HG02938 (cell line): ENCODE results near the gene ADAMTS17.

Source experiments
- ATAC-seq: cut with Tn5 transposase; IDR thresholded peaks from one replicate; pipeline ENCODE4 v1.9.1; 2021; ENCODE audit warnings: mild to moderate bottlenecking, moderate library complexity; ENCODE audit not compliant: unreplicated experiment

ADAMTS17 gene

DNA sequence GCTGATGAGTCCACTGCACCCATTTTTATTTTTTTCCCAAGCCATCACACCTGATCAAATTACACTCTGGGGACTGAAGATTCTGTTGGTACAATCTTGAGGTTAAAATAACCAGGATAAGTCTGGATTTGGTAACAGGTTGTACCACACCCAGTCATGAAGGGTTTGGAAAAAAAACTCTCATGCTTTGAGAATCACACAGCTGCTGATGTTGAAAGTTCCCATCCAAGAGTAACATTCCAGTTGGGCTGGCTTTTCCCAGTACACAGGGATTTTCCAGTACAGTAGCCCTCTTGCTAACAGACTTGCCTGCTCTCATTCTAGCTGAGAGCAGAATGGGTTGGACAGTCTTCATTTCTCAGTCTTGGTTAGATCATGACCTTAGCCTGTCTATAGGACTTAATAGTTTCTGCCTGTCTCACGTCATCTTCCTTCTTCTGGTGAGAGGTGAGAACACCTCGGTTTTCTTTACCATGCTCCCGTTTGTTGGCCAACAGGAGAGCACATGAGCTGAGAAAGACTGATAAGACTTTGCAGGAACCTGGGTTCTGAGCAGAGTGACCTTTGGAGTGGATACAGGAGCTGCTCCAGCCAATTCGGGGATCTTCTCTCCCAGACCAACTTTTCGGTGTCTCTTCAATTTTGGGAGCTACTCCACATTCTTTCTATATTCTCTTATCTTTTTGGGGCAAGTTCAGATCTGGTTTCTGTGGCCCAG, 308.5 kb downstream of the ADAMTS17 start:
- no peak for ATAC-seq

GRCh38 chr15:100032358-100033085, 309.3 kb downstream of the ADAMTS17 start:
- no peak for ATAC-seq

GRCh38 chr15:100031665-100032357, 310.0 kb downstream of the ADAMTS17 start:
- no peak for ATAC-seq

GRCh38 chr15:100030586-100031229, 311.1 kb downstream of the ADAMTS17 start:
- no peak for ATAC-seq

DNA sequence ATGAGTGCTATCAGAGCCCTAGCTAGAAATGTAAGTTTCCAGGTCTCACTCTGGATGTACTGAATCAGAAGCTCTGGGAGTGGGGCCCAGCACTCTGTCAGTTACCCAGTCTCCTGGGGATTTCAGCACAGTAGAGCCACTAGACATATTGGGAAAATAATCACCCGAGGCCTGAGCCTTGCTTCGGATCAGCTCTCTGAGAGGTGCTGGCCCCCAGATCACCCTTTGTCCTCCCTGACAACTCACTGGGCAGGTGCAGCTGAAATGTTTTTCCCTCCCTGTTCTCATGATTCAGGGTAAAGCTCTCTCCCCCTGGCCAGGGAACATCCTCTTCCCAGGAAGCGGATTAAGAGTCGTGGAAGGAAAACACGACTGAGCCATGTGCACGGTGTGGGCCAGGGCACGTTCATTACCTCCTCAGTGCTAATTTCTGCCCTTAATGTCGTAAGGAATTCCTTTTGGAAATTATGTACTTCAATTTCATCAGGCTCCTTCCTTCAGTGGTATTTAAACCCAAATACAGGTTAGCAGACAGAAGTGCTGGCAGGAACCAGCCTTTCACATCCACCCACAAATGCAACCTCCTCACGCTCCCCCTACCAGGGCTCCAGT, 311.8 kb downstream of the ADAMTS17 start:
- no peak for ATAC-seq

- ATAC-seq, result no peak
Observed at GRCh38 chr15:100029045-100029444, 312.7 kb downstream of the ADAMTS17 start.

DNA sequence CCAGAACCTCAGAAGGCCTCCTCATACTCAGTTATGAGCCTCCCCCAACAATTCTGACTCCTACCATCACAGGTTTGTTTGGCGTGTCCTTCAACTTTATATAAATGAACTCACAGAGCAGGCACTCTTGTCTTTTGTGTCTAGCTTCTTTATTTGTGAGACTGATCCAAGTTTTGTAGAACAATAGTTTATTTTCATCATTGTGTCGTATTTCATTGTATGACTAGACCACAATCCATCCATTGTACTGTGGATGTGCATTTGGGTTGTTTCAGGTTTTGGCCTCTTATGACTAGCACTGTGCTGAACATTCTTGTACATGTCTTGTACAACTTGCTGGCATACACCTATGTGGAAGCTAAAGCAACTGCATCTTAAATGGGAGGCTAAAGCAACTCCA, 315.7 kb downstream of the ADAMTS17 start:
- no peak for ATAC-seq

DNA sequence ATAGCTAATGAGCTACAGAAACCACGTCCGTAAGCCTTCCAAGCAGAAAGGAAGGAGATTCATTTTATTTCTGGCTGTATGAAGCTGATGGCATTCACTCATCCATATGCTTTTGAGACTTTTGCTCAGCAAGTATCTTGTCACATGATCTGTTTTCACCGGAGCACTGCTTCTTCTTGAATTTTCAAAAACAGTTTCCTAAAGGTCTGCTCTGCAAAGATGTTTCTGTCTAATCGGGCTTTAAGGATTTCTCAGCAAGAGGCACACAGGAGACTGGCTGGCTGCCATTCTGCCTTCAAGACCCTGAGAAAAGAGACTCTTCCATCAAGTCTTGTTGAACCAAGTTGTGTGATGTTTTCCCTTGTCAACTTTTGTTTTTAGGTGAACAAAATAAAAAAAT, 319.0 kb downstream of the ADAMTS17 start:
- no peak for ATAC-seq

DNA sequence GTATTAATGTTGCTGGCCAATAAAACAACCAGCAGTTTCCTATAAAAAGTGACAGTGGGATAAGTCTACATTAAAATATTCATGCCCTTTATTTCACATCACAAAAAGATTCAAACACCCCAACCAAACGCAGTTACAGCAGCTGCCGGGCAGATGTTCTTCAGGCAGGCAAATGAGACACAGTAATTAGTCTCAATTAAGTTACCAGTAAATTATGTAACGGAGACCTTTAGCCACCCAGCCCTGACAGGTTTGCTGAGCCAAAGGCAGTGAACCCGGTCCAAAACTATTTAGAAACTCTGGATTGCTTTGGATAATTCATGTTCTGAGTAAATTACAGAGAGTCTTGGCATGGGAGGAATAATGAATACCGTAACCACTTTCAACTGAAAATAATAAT, 319.4 kb downstream of the ADAMTS17 start:
- no peak for ATAC-seq

- ATAC-seq, result no peak
Observed at GRCh38 chr15:100021653-100022052, 320.1 kb downstream of the ADAMTS17 start.

GRCh38 chr15:100020614-100021013, 321.2 kb downstream of the ADAMTS17 start:
- no peak for ATAC-seq

GRCh38 chr15:100020189-100020588, 321.6 kb downstream of the ADAMTS17 start:
- ATAC-seq, result no peak

DNA sequence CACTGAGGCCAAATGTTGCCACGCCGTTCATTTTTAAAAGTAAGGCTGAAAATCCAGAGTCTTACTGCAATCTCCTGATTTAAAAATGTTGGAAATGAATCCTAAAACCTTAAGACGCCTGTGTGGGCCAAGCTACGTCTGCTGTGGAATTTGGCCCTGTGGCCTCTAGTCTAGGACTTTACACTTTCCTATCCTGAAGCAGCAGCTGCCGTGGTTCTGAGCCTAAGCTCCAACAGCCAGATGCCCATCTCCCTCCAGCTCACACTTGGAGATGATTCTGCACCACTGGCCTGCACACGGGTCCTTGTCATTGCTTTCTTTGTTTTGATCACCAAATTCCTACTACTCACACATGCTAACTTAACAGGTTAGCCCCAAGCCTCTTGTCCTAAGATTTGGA, 322.2 kb downstream of the ADAMTS17 start:
- ATAC-seq, result no peak

- ATAC-seq, result no peak
Observed at GRCh38 chr15:100018191-100018590, 323.6 kb downstream of the ADAMTS17 start.

DNA sequence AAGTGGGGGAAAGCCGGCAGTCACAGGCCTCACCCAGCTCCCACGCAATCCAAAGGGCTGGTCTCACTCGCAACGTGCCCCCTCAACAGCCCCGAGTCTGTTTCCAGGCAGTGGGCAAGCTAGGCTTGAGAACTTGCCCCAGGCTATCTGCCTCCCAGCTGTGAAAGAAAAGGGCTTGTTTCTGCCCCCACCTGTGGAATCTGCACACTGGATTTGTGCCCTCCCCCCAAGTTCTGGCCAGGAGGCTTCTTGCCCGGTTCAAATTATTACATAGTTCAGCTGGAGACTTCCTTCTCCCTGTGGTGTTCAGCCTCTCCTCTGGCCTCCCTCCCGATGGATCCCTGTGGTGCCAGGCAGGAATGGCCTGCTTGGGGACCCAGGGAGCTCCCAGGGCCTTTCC, 324.6 kb downstream of the ADAMTS17 start:
- ATAC-seq, result no peak

DNA sequence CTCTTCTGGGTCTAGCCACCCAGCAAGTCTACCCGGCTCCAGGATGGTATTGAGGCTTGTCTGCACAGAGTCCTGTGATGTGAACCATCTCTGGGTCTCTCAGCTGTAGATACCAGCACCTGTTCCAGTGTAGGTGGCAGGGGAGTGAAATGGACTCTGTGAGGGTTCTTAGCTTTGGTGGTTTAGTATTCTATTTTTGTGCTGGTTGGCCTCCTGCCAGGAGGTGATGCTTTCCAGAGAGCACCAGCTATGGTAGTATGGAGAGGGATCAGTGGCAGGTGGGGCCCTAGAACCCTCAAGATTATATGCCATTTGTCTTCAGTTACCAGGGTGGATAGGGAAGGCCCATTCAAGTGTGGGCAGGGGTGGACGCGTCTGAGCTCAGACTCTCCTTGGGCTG, 325.1 kb downstream of the ADAMTS17 start:
- no peak for ATAC-seq

- no peak for ATAC-seq
Observed at GRCh38 chr15:100011235-100011634, 330.5 kb downstream of the ADAMTS17 start.

- no peak for ATAC-seq
Observed at GRCh38 chr15:100009372-100009771, 332.4 kb downstream of the ADAMTS17 start.

DNA sequence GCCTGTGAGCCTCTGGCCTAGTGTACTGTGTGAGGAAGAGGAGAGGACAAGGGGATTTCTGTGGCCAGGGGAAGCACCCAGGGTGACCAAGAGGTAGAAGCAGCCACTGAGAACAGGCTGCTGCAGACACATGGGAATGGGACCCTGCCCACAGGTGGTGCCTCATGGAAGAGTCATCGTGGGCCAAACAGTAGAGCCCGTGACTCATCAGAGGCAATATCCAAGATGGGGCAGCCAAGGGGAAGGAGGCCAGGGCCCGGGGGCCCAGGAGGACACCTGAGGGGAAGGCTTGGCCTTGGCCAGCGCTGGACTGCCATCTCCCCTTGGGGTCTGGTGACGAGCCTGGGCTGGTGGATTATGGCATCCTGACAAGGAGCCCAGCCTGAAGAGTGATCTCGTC, 333.5 kb downstream of the ADAMTS17 start:
- ATAC-seq, result no peak

DNA sequence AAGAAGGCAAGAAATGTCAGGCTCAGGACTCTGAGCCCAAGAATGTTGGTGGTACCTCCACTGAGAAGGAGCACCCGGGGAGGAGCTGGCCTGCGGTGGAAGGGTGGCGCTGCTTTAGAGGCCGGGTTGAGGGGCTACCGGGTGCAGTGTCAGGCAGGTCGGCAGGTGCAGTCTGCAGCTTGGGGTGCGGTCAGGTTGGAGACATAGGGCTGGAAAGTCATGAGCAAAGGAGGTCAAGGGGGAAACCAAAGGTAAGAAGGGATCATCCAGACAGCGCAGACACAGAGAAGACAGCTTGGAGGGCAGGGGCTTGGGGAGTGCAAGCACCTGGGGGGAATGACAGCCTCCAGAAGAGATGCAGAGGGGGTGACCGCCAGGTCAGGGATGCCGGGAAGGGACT, 334.2 kb downstream of the ADAMTS17 start:
- no peak for ATAC-seq

DNA sequence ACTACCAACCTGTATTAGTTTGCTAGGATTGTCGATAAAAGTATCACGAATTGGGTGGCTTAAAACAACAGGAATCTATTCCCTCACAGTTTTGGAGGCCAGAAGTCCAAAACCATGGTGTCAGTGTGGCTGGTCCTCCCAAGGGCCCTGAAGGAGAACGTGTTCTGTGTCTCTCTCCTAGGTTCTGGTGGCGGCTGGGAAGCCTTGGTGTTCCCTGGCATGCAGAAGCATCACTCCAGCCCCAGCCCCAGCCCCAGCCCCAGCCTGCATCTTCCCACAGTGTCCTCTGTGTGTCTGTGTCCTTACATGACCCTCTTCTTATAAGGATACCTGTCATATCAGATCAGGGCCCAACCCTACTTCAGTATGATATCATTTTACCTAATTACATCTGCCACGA, 336.1 kb downstream of the ADAMTS17 start:
- no peak for ATAC-seq
